ENCODE measurements around the gene BTN3A1. TPM values are rescaled to one million over a fixed set of nuclear protein-coding genes. Genes with fewer than 3 reads are reported as not detected.
"Not testable (repeated sequence)": the region's sequence is repeated elsewhere in the genome, so short reads cannot be mapped to it uniquely, and the experiment has no call there.

BTN3A1 gene
- total RNA-seq, 1 donor: 39.3 TPM

GRCh38 chr6:26452631-26453235, 50.7 kb downstream of the BTN3A1 start:
- DNase-seq (ENCODE audit: low read depth): no peak
- no peak for TF ChIP-seq CTCF (IDR thresholded peaks at IDR 0.05; ENCODE audit: insufficient read depth, low read depth, low read length)
- no peak overlapping the region for H3K4me3 ChIP-seq (ENCODE audit: low read depth, low read length)

- DNase-seq (ENCODE audit: low read depth): no peak
- H3K4me3 ChIP-seq (ENCODE audit: low read depth, low read length): no peak overlapping the region
- TF ChIP-seq CTCF (IDR thresholded peaks at IDR 0.05; ENCODE audit: insufficient read depth, low read depth, low read length): no peak
These were observed 52.6 kb downstream of the BTN3A1 start for GRCh38 chr6:26454631-26455030.

GRCh38 chr6:26455357-26455970, 53.4 kb downstream of the BTN3A1 start:
- no peak for DNase-seq (ENCODE audit: low read depth)
- TF ChIP-seq CTCF (IDR thresholded peaks at IDR 0.05; ENCODE audit: insufficient read depth, low read depth, low read length): no peak
- no peak overlapping the region for H3K4me3 ChIP-seq (ENCODE audit: low read depth, low read length)

GRCh38 chr6:26457264-26457805, 55.3 kb downstream of the BTN3A1 start:
- no peak for TF ChIP-seq CTCF (IDR thresholded peaks at IDR 0.05; ENCODE audit: insufficient read depth, low read depth, low read length)
- DNase-seq (ENCODE audit: low read depth): no peak
- peak overlapping the region; percentile 93 for H3K4me3 ChIP-seq (ENCODE audit: low read depth, low read length)

GRCh38 chr6:26457806-26458688, 56.0 kb downstream of the BTN3A1 start, which contains the start of gene BTN2A1:
BTN2A1 (plus strand) TSS chr6:26457955; CDS start chr6:26458637, 682 bp downstream.
- peak within 1 kb of the TSS; percentile 93 for H3K4me3 ChIP-seq (ENCODE audit: low read depth, low read length)
- no peak for TF ChIP-seq CTCF (IDR thresholded peaks at IDR 0.05; ENCODE audit: insufficient read depth, low read depth, low read length)
- peak; percentile 95 for DNase-seq (ENCODE audit: low read depth)

- peak overlapping the region; percentile 93 for H3K4me3 ChIP-seq (ENCODE audit: low read depth, low read length)
- TF ChIP-seq CTCF (IDR thresholded peaks at IDR 0.05; ENCODE audit: insufficient read depth, low read depth, low read length): no peak
- no peak for DNase-seq (ENCODE audit: low read depth)
These were observed 57.1 kb downstream of the BTN3A1 start for GRCh38 chr6:26459023-26459810.

- DNase-seq (ENCODE audit: low read depth); H3K4me3 ChIP-seq (ENCODE audit: low read depth, low read length): not testable (repeated sequence)
These were observed 59.3 kb downstream of the BTN3A1 start for GRCh38 chr6:26461353-26461752.

Data from fibroblast of villous mesenchyme (primary cell).